Peyer's patch (tissue), 4 donors: ENCODE results near the gene ACADVL. TPM values are rescaled to one million over a fixed set of nuclear protein-coding genes. Genes with fewer than 3 reads are reported as not detected.

Experiments used
- DNase-seq, 3 donors: peaks; one replicate each; pipeline ENCODE4 v3.0.0-alpha.2; 2017 to 2019
- H3K27ac ChIP-seq, 4 donors: fragments of 200-600 bp; sonication (generic); one replicate each; pipeline ENCODE4 v1.5.1; 2016 to 2019
- H3K27me3 ChIP-seq, 2 donors: fragments of 200-600 bp; sonication (generic); one replicate each; pipeline ENCODE4 v1.5.1; 2019
- H3K36me3 ChIP-seq, 3 donors: fragments of 200-600 bp; sonication (generic); one replicate each; pipeline ENCODE4 v1.5.1; 2016 to 2019
- H3K4me1 ChIP-seq, 4 donors: fragments of 200-600 bp; sonication (generic); one replicate each; pipeline ENCODE4 v1.5.1; 2016 to 2019
- H3K4me3 ChIP-seq, 4 donors: fragments of 200-600 bp; sonication (generic); 1 replicate in 3 of 4; 2 replicates in 1 of 4; pipeline ENCODE4 v1.5.1; 2016 to 2019; ENCODE audit warnings: mild to moderate bottlenecking in 1 of 4
- H3K9me3 ChIP-seq, 4 donors: fragments of 200-600 bp; sonication (generic); one replicate each; pipeline ENCODE4 v1.5.1; 2016 to 2019; ENCODE audit warnings: mild to moderate bottlenecking in 1 of 4
- POLR2A ChIP-seq, 2 donors: fragments of 450-650 bp; IDR thresholded peaks; one replicate each; pipeline ENCODE4 v1.5.1; 2017; ENCODE audit warnings: antibody characterized with exemption in 2 of 2, mild to moderate bottlenecking in 2 of 2, moderate library complexity in 2 of 2
- total RNA-seq, 4 donors: library from RNA; depleted of rRNA; stranded (reverse); fragments of >200 nt; gene quantifications; one replicate each; pipeline ENCODE4 v1.1.0, GENCODE V29; 2016
- TF ChIP-seq, protein P1 (sequence below), 6 experiments: fragments of 450-650 bp in 4 of 6; fragments of 200-600 bp in 2 of 6; sonication (generic) in 1 of 6; IDR thresholded peaks; one replicate each; pipeline ENCODE4 v1.5.1; 2017 to 2019; ENCODE audit warnings: antibody characterized with exemption in 6 of 6, mild to moderate bottlenecking in 3 of 6, moderate library complexity in 1 of 6

ACADVL gene
- total RNA-seq, 4 donors from 2014 or later = 1,292 to 4,167 (median 1,553) TPM

DNA sequence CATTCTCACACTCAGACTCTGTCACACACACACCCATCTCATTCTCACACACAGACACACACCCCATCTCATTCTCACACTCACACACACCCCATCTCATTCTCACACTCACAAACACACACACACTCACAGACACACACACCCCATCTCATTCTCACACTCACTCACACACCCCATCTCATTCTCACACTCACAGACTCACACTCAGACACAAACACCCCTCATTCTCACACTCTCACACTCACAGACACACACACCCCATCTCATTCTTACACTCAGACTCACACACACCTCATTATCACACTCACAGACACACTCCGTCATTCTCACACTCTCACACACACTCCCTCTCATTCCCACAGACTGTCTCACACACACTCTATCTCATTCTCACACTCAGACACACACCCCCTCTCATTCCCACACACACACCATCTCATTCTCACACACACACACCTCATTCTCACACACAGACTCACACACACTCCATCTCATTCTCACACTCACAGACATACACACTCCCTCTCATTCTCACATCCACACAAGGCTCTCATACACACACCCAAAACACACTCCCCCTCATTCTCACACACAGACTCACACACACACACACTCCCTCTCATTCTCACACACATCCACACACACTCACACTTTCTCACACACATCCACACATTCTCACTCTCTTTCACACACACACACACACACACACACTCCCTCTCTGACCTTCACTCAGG lies 43.5 kb upstream of the ACADVL start:
- H3K27ac ChIP-seq = no peak overlapping the region
- no peaks in the 10 kb centered on the region for H3K9me3 ChIP-seq
- H3K36me3 ChIP-seq = no peaks in the 10 kb centered on the region
- peaks cover 0 to 22% (median 12%) of the 10 kb centered on the region in 4 donors for H3K4me1 ChIP-seq
- H3K4me3 ChIP-seq = no peak overlapping the region
- DNase-seq = no peak
- no peak for TF ChIP-seq POLR2A (IDR thresholded peaks at IDR 0.05)
- TF ChIP-seq, protein P1, sequence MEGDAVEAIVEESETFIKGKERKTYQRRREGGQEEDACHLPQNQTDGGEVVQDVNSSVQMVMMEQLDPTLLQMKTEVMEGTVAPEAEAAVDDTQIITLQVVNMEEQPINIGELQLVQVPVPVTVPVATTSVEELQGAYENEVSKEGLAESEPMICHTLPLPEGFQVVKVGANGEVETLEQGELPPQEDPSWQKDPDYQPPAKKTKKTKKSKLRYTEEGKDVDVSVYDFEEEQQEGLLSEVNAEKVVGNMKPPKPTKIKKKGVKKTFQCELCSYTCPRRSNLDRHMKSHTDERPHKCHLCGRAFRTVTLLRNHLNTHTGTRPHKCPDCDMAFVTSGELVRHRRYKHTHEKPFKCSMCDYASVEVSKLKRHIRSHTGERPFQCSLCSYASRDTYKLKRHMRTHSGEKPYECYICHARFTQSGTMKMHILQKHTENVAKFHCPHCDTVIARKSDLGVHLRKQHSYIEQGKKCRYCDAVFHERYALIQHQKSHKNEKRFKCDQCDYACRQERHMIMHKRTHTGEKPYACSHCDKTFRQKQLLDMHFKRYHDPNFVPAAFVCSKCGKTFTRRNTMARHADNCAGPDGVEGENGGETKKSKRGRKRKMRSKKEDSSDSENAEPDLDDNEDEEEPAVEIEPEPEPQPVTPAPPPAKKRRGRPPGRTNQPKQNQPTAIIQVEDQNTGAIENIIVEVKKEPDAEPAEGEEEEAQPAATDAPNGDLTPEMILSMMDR (IDR thresholded peaks at IDR 0.05) = no peak
- no peaks in the 10 kb centered on the region for H3K27me3 ChIP-seq

DNA sequence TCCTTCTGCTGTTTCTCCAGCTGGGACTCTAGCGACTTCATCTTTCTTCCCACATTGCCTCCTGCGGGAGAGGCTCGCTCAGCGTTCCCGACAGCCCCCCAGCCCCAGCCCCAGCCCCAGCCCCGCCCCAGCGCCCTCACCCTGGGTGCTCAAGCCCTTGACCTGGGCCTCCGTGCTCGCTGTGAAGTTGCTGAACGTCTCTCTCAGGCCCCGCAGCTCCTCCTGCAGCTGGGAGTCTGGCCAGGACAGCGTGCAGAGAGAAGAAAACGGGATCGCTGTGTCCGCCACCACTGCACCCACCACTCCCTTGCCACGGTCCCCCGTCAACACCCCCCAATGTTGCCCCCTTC lies 42.9 kb upstream of the ACADVL start:
- DNase-seq = no peak
- Histone ChIP-seq H3K36me3 (no peaks in the 10 kb centered on the region), H3K27me3 (no peaks in the 10 kb centered on the region), H3K9me3 (no peaks in the 10 kb centered on the region), H3K4me1 (peaks cover 0 to 22% (median 12%) of the 10 kb centered on the region in 4 donors), H3K27ac (no peak overlapping the region), H3K4me3 (peak overlapping the region in 2 of 4 donors; percentile 30 to 43)
- TF ChIP-seq, protein P1 (IDR thresholded peaks at IDR 0.05) = no peak
- no peak for TF ChIP-seq POLR2A (IDR thresholded peaks at IDR 0.05)

DNA sequence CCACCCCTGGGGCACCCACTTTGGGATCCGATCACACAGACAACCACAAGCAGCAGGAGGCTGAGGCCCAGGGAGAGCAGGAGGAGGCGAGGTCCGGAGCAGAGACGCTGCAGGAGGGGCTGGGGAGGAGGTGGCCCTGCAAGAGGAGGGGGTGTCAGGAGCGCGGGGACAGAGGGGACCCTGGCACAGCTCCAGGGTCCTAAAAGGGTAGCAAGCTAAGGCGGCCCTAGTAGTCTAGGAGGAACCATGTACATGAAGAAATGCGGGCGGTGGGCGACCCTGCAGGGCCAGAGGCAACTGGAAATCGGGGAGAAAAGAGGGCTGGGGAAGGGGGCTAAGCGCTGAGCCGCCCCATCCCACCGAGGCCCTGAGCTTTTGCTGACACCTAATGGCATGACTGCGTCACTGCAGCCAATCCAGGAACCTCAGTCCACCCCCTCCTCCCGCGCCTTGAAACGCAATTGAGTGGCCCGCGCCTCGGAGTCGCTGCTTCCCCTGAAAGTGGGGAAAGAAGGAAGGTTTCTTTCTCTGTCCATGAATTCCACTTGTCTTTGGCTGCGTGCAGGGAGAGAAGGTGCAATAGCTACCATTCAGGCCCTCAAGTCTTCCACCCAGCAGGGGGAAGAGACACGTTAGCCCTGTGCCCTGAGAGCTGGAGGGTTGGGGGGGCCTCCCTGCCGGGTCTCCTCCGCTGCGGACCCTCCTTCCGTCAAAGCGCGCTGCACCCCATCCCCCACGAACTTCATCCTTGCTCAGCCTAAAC lies 42.4 kb upstream of the ACADVL start:
- no peaks in the 10 kb centered on the region for H3K9me3 ChIP-seq
- H3K4me1 ChIP-seq = peaks cover 0 to 22% (median 12%) of the 10 kb centered on the region in 4 donors
- DNase-seq = peak; percentile 53 to 83 (median 72)
- H3K27ac ChIP-seq = no peak overlapping the region
- TF ChIP-seq, protein P1 (IDR thresholded peaks at IDR 0.05) = peak; percentile 70 to 85 (median 78)
- no peak for TF ChIP-seq POLR2A (IDR thresholded peaks at IDR 0.05)
- H3K4me3 ChIP-seq = peak overlapping the region; percentile 7 to 43 (median 32)
- H3K27me3 ChIP-seq = no peaks in the 10 kb centered on the region
- H3K36me3 ChIP-seq = no peaks in the 10 kb centered on the region

DNA sequence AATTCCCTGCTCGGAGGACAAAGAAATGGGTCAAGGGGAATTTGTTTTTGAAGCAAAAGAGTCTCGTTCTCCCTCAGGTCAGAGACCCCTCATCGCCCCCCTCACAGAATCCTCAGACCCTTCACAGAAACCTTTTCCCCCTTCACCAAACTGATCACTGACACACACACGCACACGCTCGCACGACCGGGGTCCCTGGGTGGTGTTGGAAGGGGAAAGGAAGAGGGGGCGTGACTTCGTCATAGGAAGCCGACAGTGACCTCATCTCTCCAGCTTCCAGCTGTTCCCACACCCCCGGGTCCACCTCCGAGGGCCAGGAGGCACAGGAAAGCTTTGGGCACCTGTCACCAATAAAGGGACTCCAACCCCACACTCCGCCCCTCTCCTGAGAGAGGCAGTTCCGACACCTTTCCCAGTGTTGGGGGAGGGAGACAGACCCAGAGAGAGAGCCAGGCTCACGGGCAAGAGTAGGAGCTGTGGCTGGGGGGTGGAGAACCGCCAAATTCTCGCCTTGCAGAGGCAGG lies 41.7 kb upstream of the ACADVL start:
- no peaks in the 10 kb centered on the region for H3K9me3 ChIP-seq
- no peak for DNase-seq
- H3K27me3 ChIP-seq = no peaks in the 10 kb centered on the region
- no peaks in the 10 kb centered on the region for H3K36me3 ChIP-seq
- TF ChIP-seq, protein P1 (IDR thresholded peaks at IDR 0.05) = no peak
- TF ChIP-seq POLR2A (IDR thresholded peaks at IDR 0.05) = no peak
- H3K27ac ChIP-seq = no peak overlapping the region
- peak overlapping the region in 3 of 4 donors; percentile 30 to 43 (median 33) for H3K4me3 ChIP-seq
- H3K4me1 ChIP-seq = peaks cover 0 to 22% (median 12%) of the 10 kb centered on the region in 4 donors

DNA sequence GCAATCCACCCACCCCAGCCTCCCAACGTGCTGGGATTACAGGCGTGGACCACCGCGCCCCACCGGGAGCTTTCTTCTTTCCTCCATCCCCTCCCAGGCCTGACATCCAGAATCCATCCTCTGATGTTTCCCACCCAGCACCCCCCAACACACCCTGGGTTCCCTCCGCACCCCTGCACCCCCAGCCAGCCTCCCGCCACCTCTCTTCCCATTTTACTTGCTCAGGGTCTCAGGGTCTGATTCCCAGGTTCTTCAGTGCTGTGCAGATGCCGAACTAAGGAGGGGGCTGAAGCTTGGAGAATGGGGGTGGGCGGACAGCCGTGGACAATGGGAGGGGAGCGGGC lies 40.8 kb upstream of the ACADVL start:
- no peak for DNase-seq
- H3K36me3 ChIP-seq = no peaks in the 10 kb centered on the region
- H3K27me3 ChIP-seq = no peaks in the 10 kb centered on the region
- peak overlapping the region in 1 of 4 donors; percentile 21 for H3K4me3 ChIP-seq
- H3K9me3 ChIP-seq = no peaks in the 10 kb centered on the region
- H3K27ac ChIP-seq = no peak overlapping the region
- TF ChIP-seq, protein P1 (IDR thresholded peaks at IDR 0.05) = no peak
- TF ChIP-seq POLR2A (IDR thresholded peaks at IDR 0.05) = no peak
- peaks cover 0 to 21% (median 12%) of the 10 kb centered on the region in 4 donors for H3K4me1 ChIP-seq
